ENCODE measurements around the gene ZNF599.
"Not testable (repeated sequence)": the region's sequence is repeated elsewhere in the genome, so short reads cannot be mapped to it uniquely, and the experiment has no call there.

DNA sequence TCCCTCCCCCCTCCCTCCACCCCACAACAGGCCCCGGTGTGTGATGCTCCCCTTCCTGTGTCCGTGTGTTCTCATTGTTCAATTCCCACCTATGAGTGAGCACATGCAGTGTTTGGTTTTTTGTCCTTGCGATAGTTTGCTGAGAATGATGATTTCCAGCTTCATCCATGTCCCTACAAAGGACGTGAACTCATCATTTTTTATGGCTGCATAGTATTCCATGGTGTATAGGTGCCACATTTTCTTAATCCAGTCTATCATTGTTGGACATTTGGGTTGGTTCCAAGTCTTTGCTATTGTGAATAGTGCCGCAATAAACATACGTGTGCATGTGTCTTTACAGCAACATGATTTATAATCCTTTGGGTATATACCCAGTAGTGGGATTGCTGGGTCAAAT lies 23.9 kb upstream of the ZNF599 start:
- TF ChIP-seq, protein P1, sequence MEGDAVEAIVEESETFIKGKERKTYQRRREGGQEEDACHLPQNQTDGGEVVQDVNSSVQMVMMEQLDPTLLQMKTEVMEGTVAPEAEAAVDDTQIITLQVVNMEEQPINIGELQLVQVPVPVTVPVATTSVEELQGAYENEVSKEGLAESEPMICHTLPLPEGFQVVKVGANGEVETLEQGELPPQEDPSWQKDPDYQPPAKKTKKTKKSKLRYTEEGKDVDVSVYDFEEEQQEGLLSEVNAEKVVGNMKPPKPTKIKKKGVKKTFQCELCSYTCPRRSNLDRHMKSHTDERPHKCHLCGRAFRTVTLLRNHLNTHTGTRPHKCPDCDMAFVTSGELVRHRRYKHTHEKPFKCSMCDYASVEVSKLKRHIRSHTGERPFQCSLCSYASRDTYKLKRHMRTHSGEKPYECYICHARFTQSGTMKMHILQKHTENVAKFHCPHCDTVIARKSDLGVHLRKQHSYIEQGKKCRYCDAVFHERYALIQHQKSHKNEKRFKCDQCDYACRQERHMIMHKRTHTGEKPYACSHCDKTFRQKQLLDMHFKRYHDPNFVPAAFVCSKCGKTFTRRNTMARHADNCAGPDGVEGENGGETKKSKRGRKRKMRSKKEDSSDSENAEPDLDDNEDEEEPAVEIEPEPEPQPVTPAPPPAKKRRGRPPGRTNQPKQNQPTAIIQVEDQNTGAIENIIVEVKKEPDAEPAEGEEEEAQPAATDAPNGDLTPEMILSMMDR (IDR thresholded peaks at IDR 0.05), result not testable (repeated sequence)
- not testable (repeated sequence) for TF ChIP-seq POLR2A (IDR thresholded peaks at IDR 0.05)
